Measurements from ENCODE around the gene NFASC. TPM values are rescaled to one million over a fixed set of nuclear protein-coding genes. Genes with fewer than 3 reads are reported as not detected.

NFASC gene
- total RNA-seq, 1 experiment from 2014 or later, result 20.1 TPM

DNA sequence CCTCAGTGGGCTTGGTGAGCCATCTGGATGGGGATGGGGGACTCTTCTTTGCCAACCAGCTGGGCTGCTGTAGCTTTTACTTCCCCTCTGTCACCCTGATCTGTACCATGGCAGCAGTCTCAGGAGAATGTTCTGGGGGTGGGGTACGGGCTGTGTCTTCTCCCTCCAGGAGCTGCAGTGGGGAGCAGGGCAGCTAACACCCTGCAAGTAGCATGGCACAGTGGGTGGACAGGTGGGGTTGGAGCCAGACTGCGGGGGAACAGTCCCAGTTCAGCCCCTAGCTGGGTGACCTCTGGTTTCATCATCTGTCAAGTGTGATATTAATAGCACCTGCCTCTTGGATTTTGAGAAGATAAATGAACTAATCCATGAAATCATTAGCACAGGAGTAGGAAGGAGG, 3.1 kb downstream of the NFASC start:
- Mint-ChIP-seq H3K9me3 (peaks cover 4% of the 10 kb centered on the region), H3K27me3 (ENCODE audit: low read depth) (no peaks in the 10 kb centered on the region), H3K27ac (no peak overlapping the region), H3K4me3 (no peak overlapping the region), H3K36me3 (no peaks in the 10 kb centered on the region; the same call in 1 of the 2 replicates), H3K4me1 (peaks cover 37% of the 10 kb centered on the region)
- ChIA-PET CTCF (interaction anchor here (1.5 kb wide), 1 partner anchor 110 kb away, joined by 3 read pairs; no protein-coding TSS in a partner anchor), POLR2A (no interaction called here)
- no peak for ATAC-seq
- no peak for DNase-seq (ENCODE audit: low spot score)
- TF ChIP-seq SP1 (CRISPR knock-in tag; conservative IDR thresholded peaks at IDR 0.05), result no peak
- TF ChIP-seq FOXK1 (CRISPR knock-in tag; IDR thresholded peaks at IDR 0.05), result no peak
- TF ChIP-seq, protein P1, sequence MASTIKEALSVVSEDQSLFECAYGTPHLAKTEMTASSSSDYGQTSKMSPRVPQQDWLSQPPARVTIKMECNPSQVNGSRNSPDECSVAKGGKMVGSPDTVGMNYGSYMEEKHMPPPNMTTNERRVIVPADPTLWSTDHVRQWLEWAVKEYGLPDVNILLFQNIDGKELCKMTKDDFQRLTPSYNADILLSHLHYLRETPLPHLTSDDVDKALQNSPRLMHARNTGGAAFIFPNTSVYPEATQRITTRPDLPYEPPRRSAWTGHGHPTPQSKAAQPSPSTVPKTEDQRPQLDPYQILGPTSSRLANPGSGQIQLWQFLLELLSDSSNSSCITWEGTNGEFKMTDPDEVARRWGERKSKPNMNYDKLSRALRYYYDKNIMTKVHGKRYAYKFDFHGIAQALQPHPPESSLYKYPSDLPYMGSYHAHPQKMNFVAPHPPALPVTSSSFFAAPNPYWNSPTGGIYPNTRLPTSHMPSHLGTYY (CRISPR knock-in tag; IDR thresholded peaks at IDR 0.05), result no peak
- no peak for TF ChIP-seq MYBL2 (CRISPR knock-in tag; IDR thresholded peaks at IDR 0.05)
- TF ChIP-seq, protein P2, sequence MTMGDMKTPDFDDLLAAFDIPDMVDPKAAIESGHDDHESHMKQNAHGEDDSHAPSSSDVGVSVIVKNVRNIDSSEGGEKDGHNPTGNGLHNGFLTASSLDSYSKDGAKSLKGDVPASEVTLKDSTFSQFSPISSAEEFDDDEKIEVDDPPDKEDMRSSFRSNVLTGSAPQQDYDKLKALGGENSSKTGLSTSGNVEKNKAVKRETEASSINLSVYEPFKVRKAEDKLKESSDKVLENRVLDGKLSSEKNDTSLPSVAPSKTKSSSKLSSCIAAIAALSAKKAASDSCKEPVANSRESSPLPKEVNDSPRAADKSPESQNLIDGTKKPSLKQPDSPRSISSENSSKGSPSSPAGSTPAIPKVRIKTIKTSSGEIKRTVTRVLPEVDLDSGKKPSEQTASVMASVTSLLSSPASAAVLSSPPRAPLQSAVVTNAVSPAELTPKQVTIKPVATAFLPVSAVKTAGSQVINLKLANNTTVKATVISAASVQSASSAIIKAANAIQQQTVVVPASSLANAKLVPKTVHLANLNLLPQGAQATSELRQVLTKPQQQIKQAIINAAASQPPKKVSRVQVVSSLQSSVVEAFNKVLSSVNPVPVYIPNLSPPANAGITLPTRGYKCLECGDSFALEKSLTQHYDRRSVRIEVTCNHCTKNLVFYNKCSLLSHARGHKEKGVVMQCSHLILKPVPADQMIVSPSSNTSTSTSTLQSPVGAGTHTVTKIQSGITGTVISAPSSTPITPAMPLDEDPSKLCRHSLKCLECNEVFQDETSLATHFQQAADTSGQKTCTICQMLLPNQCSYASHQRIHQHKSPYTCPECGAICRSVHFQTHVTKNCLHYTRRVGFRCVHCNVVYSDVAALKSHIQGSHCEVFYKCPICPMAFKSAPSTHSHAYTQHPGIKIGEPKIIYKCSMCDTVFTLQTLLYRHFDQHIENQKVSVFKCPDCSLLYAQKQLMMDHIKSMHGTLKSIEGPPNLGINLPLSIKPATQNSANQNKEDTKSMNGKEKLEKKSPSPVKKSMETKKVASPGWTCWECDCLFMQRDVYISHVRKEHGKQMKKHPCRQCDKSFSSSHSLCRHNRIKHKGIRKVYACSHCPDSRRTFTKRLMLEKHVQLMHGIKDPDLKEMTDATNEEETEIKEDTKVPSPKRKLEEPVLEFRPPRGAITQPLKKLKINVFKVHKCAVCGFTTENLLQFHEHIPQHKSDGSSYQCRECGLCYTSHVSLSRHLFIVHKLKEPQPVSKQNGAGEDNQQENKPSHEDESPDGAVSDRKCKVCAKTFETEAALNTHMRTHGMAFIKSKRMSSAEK (CRISPR knock-in tag; IDR thresholded peaks at IDR 0.05; ENCODE audit: borderline replicate concordance), result no peak

DNA sequence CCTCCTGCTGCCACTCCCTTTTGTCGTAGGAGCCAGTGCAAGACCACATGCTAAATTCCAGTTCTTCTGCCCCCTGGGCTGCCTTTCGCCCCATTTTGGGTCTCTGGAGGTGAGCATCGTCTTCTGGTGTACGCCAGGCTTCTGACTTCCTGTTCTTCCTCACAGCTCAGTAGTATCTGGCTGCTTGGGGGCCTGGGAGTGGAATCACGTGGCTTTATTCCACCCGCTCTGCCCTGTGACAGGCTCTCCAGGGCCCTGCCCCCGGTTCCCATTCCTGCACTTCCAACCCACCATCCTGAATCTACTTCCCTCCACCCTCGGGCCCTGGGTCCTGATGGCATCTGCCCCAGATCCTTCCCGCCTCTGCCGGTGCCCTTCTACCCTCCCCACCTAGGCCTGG, 3.6 kb downstream of the NFASC start:
- Mint-ChIP-seq H3K9me3 (peaks cover 4% of the 10 kb centered on the region), H3K27me3 (ENCODE audit: low read depth) (no peaks in the 10 kb centered on the region), H3K4me3 (no peak overlapping the region), H3K27ac (no peak overlapping the region), H3K4me1 (peaks cover 39% of the 10 kb centered on the region), H3K36me3 (no peaks in the 10 kb centered on the region; the same call in 1 of the 2 replicates)
- POLR2A ChIA-PET, result no interaction called here
- DNase-seq (ENCODE audit: low spot score) (no peak), ATAC-seq (no peak)
- CTCF ChIA-PET, result interaction anchor here (1.5 kb wide), 1 partner anchor 111 kb away, joined by 3 read pairs; no protein-coding TSS in a partner anchor
- no peak for TF ChIP-seq NR1H2 (CRISPR knock-in tag; IDR thresholded peaks at IDR 0.05)
- TF ChIP-seq, protein P3, sequence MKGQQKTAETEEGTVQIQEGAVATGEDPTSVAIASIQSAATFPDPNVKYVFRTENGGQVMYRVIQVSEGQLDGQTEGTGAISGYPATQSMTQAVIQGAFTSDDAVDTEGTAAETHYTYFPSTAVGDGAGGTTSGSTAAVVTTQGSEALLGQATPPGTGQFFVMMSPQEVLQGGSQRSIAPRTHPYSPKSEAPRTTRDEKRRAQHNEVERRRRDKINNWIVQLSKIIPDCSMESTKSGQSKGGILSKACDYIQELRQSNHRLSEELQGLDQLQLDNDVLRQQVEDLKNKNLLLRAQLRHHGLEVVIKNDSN (CRISPR knock-in tag; IDR thresholded peaks at IDR 0.05), result no peak
- no peak for TF ChIP-seq SOX15 (CRISPR knock-in tag; IDR thresholded peaks at IDR 0.05)
- TF ChIP-seq, protein P4, sequence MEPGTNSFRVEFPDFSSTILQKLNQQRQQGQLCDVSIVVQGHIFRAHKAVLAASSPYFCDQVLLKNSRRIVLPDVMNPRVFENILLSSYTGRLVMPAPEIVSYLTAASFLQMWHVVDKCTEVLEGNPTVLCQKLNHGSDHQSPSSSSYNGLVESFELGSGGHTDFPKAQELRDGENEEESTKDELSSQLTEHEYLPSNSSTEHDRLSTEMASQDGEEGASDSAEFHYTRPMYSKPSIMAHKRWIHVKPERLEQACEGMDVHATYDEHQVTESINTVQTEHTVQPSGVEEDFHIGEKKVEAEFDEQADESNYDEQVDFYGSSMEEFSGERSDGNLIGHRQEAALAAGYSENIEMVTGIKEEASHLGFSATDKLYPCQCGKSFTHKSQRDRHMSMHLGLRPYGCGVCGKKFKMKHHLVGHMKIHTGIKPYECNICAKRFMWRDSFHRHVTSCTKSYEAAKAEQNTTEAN (CRISPR knock-in tag; IDR thresholded peaks at IDR 0.05), result no peak
- TF ChIP-seq, protein P5, sequence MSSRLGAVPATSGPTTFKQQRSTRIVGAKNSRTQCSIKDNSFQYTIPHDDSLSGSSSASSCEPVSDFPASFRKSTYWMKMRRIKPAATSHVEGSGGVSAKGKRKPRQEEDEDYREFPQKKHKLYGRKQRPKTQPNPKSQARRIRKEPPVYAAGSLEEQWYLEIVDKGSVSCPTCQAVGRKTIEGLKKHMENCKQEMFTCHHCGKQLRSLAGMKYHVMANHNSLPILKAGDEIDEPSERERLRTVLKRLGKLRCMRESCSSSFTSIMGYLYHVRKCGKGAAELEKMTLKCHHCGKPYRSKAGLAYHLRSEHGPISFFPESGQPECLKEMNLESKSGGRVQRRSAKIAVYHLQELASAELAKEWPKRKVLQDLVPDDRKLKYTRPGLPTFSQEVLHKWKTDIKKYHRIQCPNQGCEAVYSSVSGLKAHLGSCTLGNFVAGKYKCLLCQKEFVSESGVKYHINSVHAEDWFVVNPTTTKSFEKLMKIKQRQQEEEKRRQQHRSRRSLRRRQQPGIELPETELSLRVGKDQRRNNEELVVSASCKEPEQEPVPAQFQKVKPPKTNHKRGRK (CRISPR knock-in tag; IDR thresholded peaks at IDR 0.05; ENCODE audit: borderline replicate concordance), result no peak
- TF ChIP-seq, protein P6, sequence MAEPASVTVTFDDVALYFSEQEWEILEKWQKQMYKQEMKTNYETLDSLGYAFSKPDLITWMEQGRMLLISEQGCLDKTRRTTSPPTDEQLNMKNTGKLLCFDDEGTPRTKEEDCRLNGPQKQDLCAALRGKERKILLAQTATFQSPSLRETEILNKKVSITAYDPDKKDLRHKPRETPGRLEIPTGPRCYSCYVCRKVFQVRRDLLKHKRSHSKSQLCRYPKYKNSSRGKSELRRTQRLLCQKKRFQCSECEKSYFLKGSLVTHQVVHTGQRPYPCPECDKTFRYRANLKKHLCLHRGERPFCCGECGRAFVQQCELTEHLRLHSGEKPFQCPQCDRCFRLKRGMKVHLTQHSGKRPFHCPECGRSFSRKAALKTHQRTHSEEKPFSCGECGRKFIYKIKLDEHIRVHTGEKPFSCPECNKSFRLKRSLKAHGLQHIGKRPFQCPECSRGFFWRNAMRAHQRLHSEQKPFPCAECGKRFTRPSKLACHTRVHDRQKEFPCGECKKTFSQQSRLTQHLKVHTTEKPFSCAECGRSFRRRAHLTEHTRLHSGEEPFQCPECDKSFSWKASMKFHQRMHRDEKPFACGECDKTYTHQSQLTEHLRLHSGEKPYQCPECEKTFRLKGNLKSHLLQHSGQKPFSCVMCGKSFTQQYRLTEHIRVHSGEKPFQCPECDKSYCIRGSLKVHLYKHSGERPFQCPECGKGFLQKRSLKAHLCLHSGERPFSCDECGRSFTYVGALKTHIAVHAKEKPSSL (CRISPR knock-in tag; conservative IDR thresholded peaks at IDR 0.05), result no peak
- TF ChIP-seq, protein P7, sequence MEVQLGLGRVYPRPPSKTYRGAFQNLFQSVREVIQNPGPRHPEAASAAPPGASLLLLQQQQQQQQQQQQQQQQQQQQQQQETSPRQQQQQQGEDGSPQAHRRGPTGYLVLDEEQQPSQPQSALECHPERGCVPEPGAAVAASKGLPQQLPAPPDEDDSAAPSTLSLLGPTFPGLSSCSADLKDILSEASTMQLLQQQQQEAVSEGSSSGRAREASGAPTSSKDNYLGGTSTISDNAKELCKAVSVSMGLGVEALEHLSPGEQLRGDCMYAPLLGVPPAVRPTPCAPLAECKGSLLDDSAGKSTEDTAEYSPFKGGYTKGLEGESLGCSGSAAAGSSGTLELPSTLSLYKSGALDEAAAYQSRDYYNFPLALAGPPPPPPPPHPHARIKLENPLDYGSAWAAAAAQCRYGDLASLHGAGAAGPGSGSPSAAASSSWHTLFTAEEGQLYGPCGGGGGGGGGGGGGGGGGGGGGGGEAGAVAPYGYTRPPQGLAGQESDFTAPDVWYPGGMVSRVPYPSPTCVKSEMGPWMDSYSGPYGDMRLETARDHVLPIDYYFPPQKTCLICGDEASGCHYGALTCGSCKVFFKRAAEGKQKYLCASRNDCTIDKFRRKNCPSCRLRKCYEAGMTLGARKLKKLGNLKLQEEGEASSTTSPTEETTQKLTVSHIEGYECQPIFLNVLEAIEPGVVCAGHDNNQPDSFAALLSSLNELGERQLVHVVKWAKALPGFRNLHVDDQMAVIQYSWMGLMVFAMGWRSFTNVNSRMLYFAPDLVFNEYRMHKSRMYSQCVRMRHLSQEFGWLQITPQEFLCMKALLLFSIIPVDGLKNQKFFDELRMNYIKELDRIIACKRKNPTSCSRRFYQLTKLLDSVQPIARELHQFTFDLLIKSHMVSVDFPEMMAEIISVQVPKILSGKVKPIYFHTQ (CRISPR knock-in tag; IDR thresholded peaks at IDR 0.05), result no peak
- no peak for TF ChIP-seq CBFB (CRISPR knock-in tag; IDR thresholded peaks at IDR 0.05; ENCODE audit: low read depth)
- no peak for TF ChIP-seq NFE2L1 (CRISPR knock-in tag; IDR thresholded peaks at IDR 0.05)
- no peak for TF ChIP-seq CREM (CRISPR knock-in tag; IDR thresholded peaks at IDR 0.05)
- TF ChIP-seq MYBL2 (CRISPR knock-in tag; IDR thresholded peaks at IDR 0.05), result no peak
- no peak for TF ChIP-seq GRHL2 (CRISPR knock-in tag; IDR thresholded peaks at IDR 0.05; ENCODE audit: insufficient replicate concordance, severe bottlenecking)
- TF ChIP-seq, protein P8, sequence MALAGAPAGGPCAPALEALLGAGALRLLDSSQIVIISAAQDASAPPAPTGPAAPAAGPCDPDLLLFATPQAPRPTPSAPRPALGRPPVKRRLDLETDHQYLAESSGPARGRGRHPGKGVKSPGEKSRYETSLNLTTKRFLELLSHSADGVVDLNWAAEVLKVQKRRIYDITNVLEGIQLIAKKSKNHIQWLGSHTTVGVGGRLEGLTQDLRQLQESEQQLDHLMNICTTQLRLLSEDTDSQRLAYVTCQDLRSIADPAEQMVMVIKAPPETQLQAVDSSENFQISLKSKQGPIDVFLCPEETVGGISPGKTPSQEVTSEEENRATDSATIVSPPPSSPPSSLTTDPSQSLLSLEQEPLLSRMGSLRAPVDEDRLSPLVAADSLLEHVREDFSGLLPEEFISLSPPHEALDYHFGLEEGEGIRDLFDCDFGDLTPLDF (CRISPR knock-in tag; IDR thresholded peaks at IDR 0.05), result no peak
- no peak for TF ChIP-seq SP1 (CRISPR knock-in tag; conservative IDR thresholded peaks at IDR 0.05)
- TF ChIP-seq RELA (CRISPR knock-in tag; IDR thresholded peaks at IDR 0.05; ENCODE audit: borderline replicate concordance), result no peak
- TF ChIP-seq PRRX2 (CRISPR knock-in tag; IDR thresholded peaks at IDR 0.05), result no peak

All from WTC11 (cell line).